ENCODE measurements around the gene TBC1D19. TPM values are rescaled to one million over a fixed set of nuclear protein-coding genes. Genes with fewer than 3 reads are reported as not detected.

The TBC1D19 gene
- polyA plus RNA-seq, 4 donors: 18.7 to 22.7 (median 21.3) TPM

GRCh38 chr4:26726655-26727387, 142.9 kb downstream of the TBC1D19 start:
- no peak for DNase-seq (ENCODE audit: low read depth in 4 of 4, low spot score in 3 of 4)

- no peak for DNase-seq (ENCODE audit: low read depth in 4 of 4, low spot score in 3 of 4)
These were observed 144.0 kb downstream of the TBC1D19 start for GRCh38 chr4:26727844-26728243.

GRCh38 chr4:26729027-26729426, 145.1 kb downstream of the TBC1D19 start:
- no peak for DNase-seq (ENCODE audit: low read depth in 4 of 4, low spot score in 3 of 4)

- no peak for DNase-seq (ENCODE audit: low read depth in 4 of 4, low spot score in 3 of 4)
These were observed 145.7 kb downstream of the TBC1D19 start for GRCh38 chr4:26729547-26729946.

GRCh38 chr4:26731351-26732035, 147.6 kb downstream of the TBC1D19 start:
- DNase-seq (ENCODE audit: low read depth in 4 of 4, low spot score in 3 of 4): no peak

- no peak for DNase-seq (ENCODE audit: low read depth in 4 of 4, low spot score in 3 of 4)
These were observed 148.5 kb downstream of the TBC1D19 start for GRCh38 chr4:26732356-26732755.

- no peak for DNase-seq (ENCODE audit: low read depth in 4 of 4, low spot score in 3 of 4)
These were observed 152.7 kb downstream of the TBC1D19 start for GRCh38 chr4:26736621-26737020.

GRCh38 chr4:26737385-26737784, 153.5 kb downstream of the TBC1D19 start:
- no peak for DNase-seq (ENCODE audit: low read depth in 4 of 4, low spot score in 3 of 4)

- no peak for DNase-seq (ENCODE audit: low read depth in 4 of 4, low spot score in 3 of 4)
These were observed 157.6 kb downstream of the TBC1D19 start for GRCh38 chr4:26741491-26741871.

- DNase-seq (ENCODE audit: low read depth in 4 of 4, low spot score in 3 of 4): no peak
These were observed 162.9 kb downstream of the TBC1D19 start for GRCh38 chr4:26746802-26747213.

GRCh38 chr4:26748811-26749210, 164.9 kb downstream of the TBC1D19 start:
- DNase-seq (ENCODE audit: low read depth in 4 of 4, low spot score in 3 of 4): no peak

- no peak for DNase-seq (ENCODE audit: low read depth in 4 of 4, low spot score in 3 of 4)
These were observed 166.0 kb downstream of the TBC1D19 start for GRCh38 chr4:26749867-26750266.

GRCh38 chr4:26751004-26751403, 167.1 kb downstream of the TBC1D19 start:
- no peak for DNase-seq (ENCODE audit: low read depth in 4 of 4, low spot score in 3 of 4)

- no peak for DNase-seq (ENCODE audit: low read depth in 4 of 4, low spot score in 3 of 4)
These were observed 168.0 kb downstream of the TBC1D19 start for GRCh38 chr4:26751838-26752237.

GRCh38 chr4:26753187-26753586, 169.3 kb downstream of the TBC1D19 start:
- no peak for DNase-seq (ENCODE audit: low read depth in 4 of 4, low spot score in 3 of 4)

- DNase-seq (ENCODE audit: low read depth in 4 of 4, low spot score in 3 of 4): peak in 1 of 4 donors; percentile 6
These were observed 169.7 kb downstream of the TBC1D19 start for GRCh38 chr4:26753617-26754016.

- DNase-seq (ENCODE audit: low read depth in 4 of 4, low spot score in 3 of 4): no peak
These were observed 173.9 kb downstream of the TBC1D19 start for GRCh38 chr4:26757751-26758150.

- DNase-seq (ENCODE audit: low read depth in 4 of 4, low spot score in 3 of 4): no peak
These were observed 175.0 kb downstream of the TBC1D19 start for GRCh38 chr4:26758899-26759298.

GRCh38 chr4:26762650-26763049, 178.8 kb downstream of the TBC1D19 start:
- DNase-seq (ENCODE audit: low read depth in 4 of 4, low spot score in 3 of 4): no peak

- no peak for DNase-seq (ENCODE audit: low read depth in 4 of 4, low spot score in 3 of 4)
These were observed 179.2 kb downstream of the TBC1D19 start for GRCh38 chr4:26763063-26763462.

- DNase-seq (ENCODE audit: low read depth in 4 of 4, low spot score in 3 of 4): no peak
These were observed 179.8 kb downstream of the TBC1D19 start for GRCh38 chr4:26763648-26764047.

GRCh38 chr4:26764231-26764630, 180.3 kb downstream of the TBC1D19 start:
- no peak for DNase-seq (ENCODE audit: low read depth in 4 of 4, low spot score in 3 of 4)

Data from right renal pelvis (tissue), 4 donors.